GM12878 (cell line): ENCODE data around the gene PKN3. TPM values are rescaled to one million over a fixed set of nuclear protein-coding genes. Genes with fewer than 3 reads are reported as not detected.
A peak's percentile ranks its signal among the peaks of the same experiment; 100 is the strongest.

ENCODE experiments used
- BCLAF1 ChIP-seq: fragments of 450-650 bp; IDR thresholded peaks from 2 replicates; pipeline ENCODE4 v1.6.1; 2017; ENCODE audit warnings: antibody characterized with exemption, mild to moderate bottlenecking, moderate library complexity
- CEBPZ ChIP-seq: fragments of 150-350 bp; IDR thresholded peaks from 2 replicates; pipeline ENCODE4 v1.6.1; 2016; ENCODE audit warnings: low read depth, low read length
- EZH2 ChIP-seq: IDR thresholded peaks from 2 replicates; pipeline ENCODE4 v1.6.1; 2012; ENCODE audit warnings: low read depth, mild to moderate bottlenecking, control low read depth, inconsistent platforms, low read length, borderline replicate concordance; ENCODE audit not compliant: control insufficient read depth
- FOXM1 ChIP-seq: IDR thresholded peaks from 2 replicates; pipeline ENCODE4 v1.6.1; 2012; ENCODE audit warnings: low read depth, mild to moderate bottlenecking, inconsistent platforms, low read length, moderate library complexity
- GATAD2B ChIP-seq: fragments of 450-650 bp; conservative IDR thresholded peaks from 2 replicates; pipeline ENCODE4 v1.6.1; 2017; ENCODE audit warnings: low read depth, mild to moderate bottlenecking, moderate library complexity
- HDAC2 ChIP-seq: fragments of 200-600 bp; sonication (generic); IDR thresholded peaks from 2 replicates; pipeline ENCODE4 v1.6.1; 2017
- HDGF ChIP-seq: fragments of 450-650 bp; IDR thresholded peaks from 2 replicates; pipeline ENCODE4 v1.6.1; 2016; ENCODE audit warnings: antibody characterized with exemption
- LARP7 ChIP-seq: fragments of 450-650 bp; IDR thresholded peaks from 2 replicates; pipeline ENCODE4 v1.6.1; 2017; ENCODE audit warnings: mild to moderate bottlenecking
- MTA3 ChIP-seq: IDR thresholded peaks from 2 replicates; pipeline ENCODE4 v1.6.1; 2012; ENCODE audit warnings: low read length, inconsistent platforms, borderline replicate concordance
- NRF1 ChIP-seq: conservative IDR thresholded peaks from 2 replicates; pipeline ENCODE4 v1.6.1; 2011; ENCODE audit warnings: mild to moderate bottlenecking, low read depth, low read length, improper control_type of control experiment
- SMC3 ChIP-seq: IDR thresholded peaks from 2 replicates; pipeline ENCODE4 v1.6.1; 2011; ENCODE audit warnings: low read length, improper control_type of control experiment, borderline replicate concordance
- TAF1 ChIP-seq: IDR thresholded peaks from 2 replicates; pipeline ENCODE4 v1.6.1; 2011; ENCODE audit warnings: mild to moderate bottlenecking, low read depth, low read length, borderline replicate concordance
- TCF3 ChIP-seq: IDR thresholded peaks from 2 replicates; pipeline ENCODE4 v1.6.1; 2012; ENCODE audit warnings: low read depth, mild to moderate bottlenecking, low read length, borderline replicate concordance; ENCODE audit not compliant: insufficient read depth
- TCF7 ChIP-seq: IDR thresholded peaks from 2 replicates; pipeline ENCODE4 v1.6.1; 2014; ENCODE audit warnings: antibody characterized with exemption, borderline replicate concordance
- ZNF207 ChIP-seq: fragments of 450-650 bp; IDR thresholded peaks from 2 replicates; pipeline ENCODE4 v1.6.1; 2014; ENCODE audit warnings: antibody characterized with exemption, mild to moderate bottlenecking, borderline replicate concordance
- ZNF24 ChIP-seq: fragments of 450-650 bp; IDR thresholded peaks from 2 replicates; pipeline ENCODE4 v1.6.1; 2017; ENCODE audit warnings: antibody characterized with exemption, mild to moderate bottlenecking
- ZNF274 ChIP-seq: IDR thresholded peaks from one replicate; pipeline ENCODE4 v1.8.0; 2011; ENCODE audit not compliant: insufficient read length, insufficient read depth
- polyA plus RNA-seq, 11 experiments: library from polyadenylated mRNA; depleted of rRNA in 4 of 11; unstranded in 6 of 11; stranded (reverse) in 5 of 11; fragments of >200 nt; fragmentation: Nextera tagmentation in 4 of 11; fragmentation: Illumina TruSeq in 1 of 11; extraction: Ambion mirVana in 4 of 11; extraction: Trizol in 1 of 11; gene quantifications; 1 replicate in 1 of 11; 2 replicates in 10 of 11; pipeline versions ENCODE4 v1.2.1 to v1.2.3, GENCODE V29; 2011 to 2016; ENCODE audit warnings: inconsistent platforms in 2 of 11, missing spikeins in 2 of 11, low read depth in 1 of 11
- total RNA-seq, 4 experiments: library from RNA; depleted of rRNA in 3 of 4; stranded (reverse); fragments of >200 nt in 3 of 4; fragmentation: Illumina TruSeq in 1 of 4; extraction: Trizol in 1 of 4; gene quantifications; 2 replicates each; pipeline versions ENCODE4 v1.2.1 to v1.2.3, GENCODE V29; 2013 to 2021
- TF ChIP-seq, protein P1 (sequence below): fragments of 450-650 bp; IDR thresholded peaks from 2 replicates; pipeline ENCODE4 v1.6.1; 2018; ENCODE audit warnings: borderline replicate concordance, mild to moderate bottlenecking; ENCODE audit not compliant: partially characterized antibody
- TF ChIP-seq, protein P2 (sequence below): IDR thresholded peaks from 2 replicates; pipeline ENCODE4 v1.6.1; 2012; ENCODE audit warnings: mild to moderate bottlenecking, low read depth, low read length

PKN3 gene
- total and polyA plus RNA-seq, 10 of the 15 experiments (the other 5 are each of a cell fraction or from before 2014, with no cell fraction given) = 0.35 to 11.0 (median 3.3) TPM

- TF ChIP-seq, protein P1, sequence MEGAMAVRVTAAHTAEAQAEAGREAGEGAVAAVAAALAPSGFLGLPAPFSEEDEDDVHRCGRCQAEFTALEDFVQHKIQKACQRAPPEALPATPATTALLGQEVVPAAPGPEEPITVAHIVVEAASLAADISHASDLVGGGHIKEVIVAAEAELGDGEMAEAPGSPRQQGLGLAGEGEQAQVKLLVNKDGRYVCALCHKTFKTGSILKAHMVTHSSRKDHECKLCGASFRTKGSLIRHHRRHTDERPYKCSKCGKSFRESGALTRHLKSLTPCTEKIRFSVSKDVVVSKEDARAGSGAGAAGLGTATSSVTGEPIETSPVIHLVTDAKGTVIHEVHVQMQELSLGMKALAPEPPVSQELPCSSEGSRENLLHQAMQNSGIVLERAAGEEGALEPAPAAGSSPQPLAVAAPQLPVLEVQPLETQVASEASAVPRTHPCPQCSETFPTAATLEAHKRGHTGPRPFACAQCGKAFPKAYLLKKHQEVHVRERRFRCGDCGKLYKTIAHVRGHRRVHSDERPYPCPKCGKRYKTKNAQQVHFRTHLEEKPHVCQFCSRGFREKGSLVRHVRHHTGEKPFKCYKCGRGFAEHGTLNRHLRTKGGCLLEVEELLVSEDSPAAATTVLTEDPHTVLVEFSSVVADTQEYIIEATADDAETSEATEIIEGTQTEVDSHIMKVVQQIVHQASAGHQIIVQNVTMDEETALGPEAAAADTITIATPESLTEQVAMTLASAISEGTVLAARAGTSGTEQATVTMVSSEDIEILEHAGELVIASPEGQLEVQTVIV = no peak
- TF ChIP-seq TCF3 (no peak), TAF1 (no peak), ZNF24 (no peak), CEBPZ (no peak), TCF7 (no peak), ZNF207 (no peak), FOXM1 (no peak), HDAC2 (no peak), NRF1 (no peak), EZH2 (no peak), BCLAF1 (no peak), LARP7 (0 out of 2 replicates have a peak, but pooled peaks have one; percentile 9), HDGF (0 out of 2 replicates have a peak, but pooled peaks have one; percentile 67), ZNF274 (no peak), GATAD2B (0 out of 2 replicates have a peak, but pooled peaks have one; percentile 39), MTA3 (no peak), SMC3 (no peak)
- TF ChIP-seq, protein P2, sequence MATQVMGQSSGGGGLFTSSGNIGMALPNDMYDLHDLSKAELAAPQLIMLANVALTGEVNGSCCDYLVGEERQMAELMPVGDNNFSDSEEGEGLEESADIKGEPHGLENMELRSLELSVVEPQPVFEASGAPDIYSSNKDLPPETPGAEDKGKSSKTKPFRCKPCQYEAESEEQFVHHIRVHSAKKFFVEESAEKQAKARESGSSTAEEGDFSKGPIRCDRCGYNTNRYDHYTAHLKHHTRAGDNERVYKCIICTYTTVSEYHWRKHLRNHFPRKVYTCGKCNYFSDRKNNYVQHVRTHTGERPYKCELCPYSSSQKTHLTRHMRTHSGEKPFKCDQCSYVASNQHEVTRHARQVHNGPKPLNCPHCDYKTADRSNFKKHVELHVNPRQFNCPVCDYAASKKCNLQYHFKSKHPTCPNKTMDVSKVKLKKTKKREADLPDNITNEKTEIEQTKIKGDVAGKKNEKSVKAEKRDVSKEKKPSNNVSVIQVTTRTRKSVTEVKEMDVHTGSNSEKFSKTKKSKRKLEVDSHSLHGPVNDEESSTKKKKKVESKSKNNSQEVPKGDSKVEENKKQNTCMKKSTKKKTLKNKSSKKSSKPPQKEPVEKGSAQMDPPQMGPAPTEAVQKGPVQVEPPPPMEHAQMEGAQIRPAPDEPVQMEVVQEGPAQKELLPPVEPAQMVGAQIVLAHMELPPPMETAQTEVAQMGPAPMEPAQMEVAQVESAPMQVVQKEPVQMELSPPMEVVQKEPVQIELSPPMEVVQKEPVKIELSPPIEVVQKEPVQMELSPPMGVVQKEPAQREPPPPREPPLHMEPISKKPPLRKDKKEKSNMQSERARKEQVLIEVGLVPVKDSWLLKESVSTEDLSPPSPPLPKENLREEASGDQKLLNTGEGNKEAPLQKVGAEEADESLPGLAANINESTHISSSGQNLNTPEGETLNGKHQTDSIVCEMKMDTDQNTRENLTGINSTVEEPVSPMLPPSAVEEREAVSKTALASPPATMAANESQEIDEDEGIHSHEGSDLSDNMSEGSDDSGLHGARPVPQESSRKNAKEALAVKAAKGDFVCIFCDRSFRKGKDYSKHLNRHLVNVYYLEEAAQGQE = no peak
These were observed 22.5 kb downstream of the PKN3 start (continued) for GRCh38 chr9:128724744-128725211.
